Limb (tissue), 2 donors: ENCODE data around the gene SORCS2.
"Not testable (repeated sequence)": the region's sequence is repeated elsewhere in the genome, so short reads cannot be mapped to it uniquely, and the experiment has no call there.

ENCODE experiments used
- DNase-seq, 2 donors: peaks; one replicate each; pipeline ENCODE4 v3.0.0-alpha.2; 2016; ENCODE audit errors: extremely low spot score in 2 of 2

Gene SORCS2

GRCh38 chr4:7159923-7160322, 32.4 kb upstream of the SORCS2 start:
- peak in 1 of 2 donors; percentile 13 for DNase-seq

GRCh38 chr4:7160439-7160838, 31.9 kb upstream of the SORCS2 start:
- peak in 1 of 2 donors; percentile 26 for DNase-seq

GRCh38 chr4:7160951-7161440, 31.3 kb upstream of the SORCS2 start:
- peak in 1 of 2 donors; percentile 19 for DNase-seq

GRCh38 chr4:7161721-7162214, 30.6 kb upstream of the SORCS2 start:
- DNase-seq, result peak in 1 of 2 donors; percentile 32

GRCh38 chr4:7165056-7165873, 27.1 kb upstream of the SORCS2 start:
- DNase-seq, result not testable (repeated sequence)

GRCh38 chr4:7165874-7166201, 26.5 kb upstream of the SORCS2 start:
- peak in 1 of 2 donors; percentile 17 for DNase-seq

- no peak for DNase-seq
These were observed 26.1 kb upstream of the SORCS2 start for GRCh38 chr4:7166237-7166636.

GRCh38 chr4:7166981-7167700, 25.2 kb upstream of the SORCS2 start:
- peak in 1 of 2 donors; percentile 24 for DNase-seq

- DNase-seq, result peak in 1 of 2 donors; percentile 11
These were observed 24.6 kb upstream of the SORCS2 start for GRCh38 chr4:7167706-7168105.

GRCh38 chr4:7168106-7168505, 24.2 kb upstream of the SORCS2 start:
- peak in 1 of 2 donors; percentile 11 for DNase-seq

- DNase-seq, result peak in 1 of 2 donors; percentile 7
These were observed 23.2 kb upstream of the SORCS2 start for GRCh38 chr4:7169134-7169533.

- DNase-seq, result peak in 1 of 2 donors; percentile 19
These were observed 22.3 kb upstream of the SORCS2 start for GRCh38 chr4:7170012-7170411.

GRCh38 chr4:7171191-7171900, 21.0 kb upstream of the SORCS2 start:
- DNase-seq, result peak in 1 of 2 donors; percentile 12

GRCh38 chr4:7172508-7172907, 19.8 kb upstream of the SORCS2 start:
- peak in 1 of 2 donors; percentile 4 for DNase-seq

- DNase-seq, result peak in 1 of 2 donors; percentile 7
These were observed 19.4 kb upstream of the SORCS2 start for GRCh38 chr4:7172946-7173345.

GRCh38 chr4:7173841-7174449, 18.4 kb upstream of the SORCS2 start:
- peak in 1 of 2 donors; percentile 26 for DNase-seq

- DNase-seq, result no peak
These were observed 13.2 kb upstream of the SORCS2 start for GRCh38 chr4:7179158-7179557.

- no peak for DNase-seq
These were observed 11.4 kb upstream of the SORCS2 start for GRCh38 chr4:7180938-7181337.

- DNase-seq, result no peak
These were observed 9.7 kb upstream of the SORCS2 start for GRCh38 chr4:7182616-7183015.

- no peak for DNase-seq
These were observed 9.2 kb upstream of the SORCS2 start for GRCh38 chr4:7183161-7183560.

GRCh38 chr4:7183780-7184460, 8.4 kb upstream of the SORCS2 start:
- no peak for DNase-seq
